HepG2 (cell line): Measurements from ENCODE around the gene CTIF. TPM values are rescaled to one million over a fixed set of nuclear protein-coding genes. Genes with fewer than 3 reads are reported as not detected.

Source experiments
- BHLHE40 ChIP-seq: IDR thresholded peaks from 2 replicates; pipeline ENCODE4 v1.6.1; 2011; ENCODE audit warnings: low read length, improper control_type of control experiment
- FLYWCH1 ChIP-seq: sonication (generic); formaldehyde crosslinking; IDR thresholded peaks from 2 replicates; pipeline ENCODE4 v1.8.1; 2023; ENCODE audit warnings: mild to moderate bottlenecking, missing genetic modification reagents
- LRRFIP1 ChIP-seq: sonication (generic); formaldehyde crosslinking; conservative IDR thresholded peaks from 2 replicates; pipeline ENCODE4 v1.4.0; 2020; ENCODE audit warnings: missing genetic modification reagents
- RFX5 ChIP-seq: IDR thresholded peaks from 2 replicates; pipeline ENCODE4 v1.6.1; 2011; ENCODE audit warnings: low read depth, low read length, improper control_type of control experiment
- SMC3 ChIP-seq: IDR thresholded peaks from 2 replicates; pipeline ENCODE4 v1.6.1; 2011; ENCODE audit warnings: low read length, improper control_type of control experiment
- SRSF1 ChIP-seq: fragments of 200-400 bp; formaldehyde crosslinking; optimal IDR thresholded peaks from 2 replicates; pipeline ENCODE3; 2017; ENCODE audit warnings: mild to moderate bottlenecking, low read depth, low read length, moderate library complexity
- U2AF1 ChIP-seq: fragments of 200-400 bp; formaldehyde crosslinking; optimal IDR thresholded peaks from 2 replicates; pipeline ENCODE3; 2017; ENCODE audit warnings: mild to moderate bottlenecking, low read depth, low read length
- ZNF562 ChIP-seq: sonication (generic); formaldehyde crosslinking; IDR thresholded peaks from 2 replicates; pipeline ENCODE4 v1.8.0; 2022; ENCODE audit warnings: missing genetic modification reagents, borderline replicate concordance
- ZNF567 ChIP-seq: sonication (generic); formaldehyde crosslinking; IDR thresholded peaks from 2 replicates; pipeline ENCODE4 v1.8.1; 2023; ENCODE audit warnings: mild to moderate bottlenecking, missing genetic modification reagents, borderline replicate concordance
- ZNF616 ChIP-seq: sonication (generic); formaldehyde crosslinking; IDR thresholded peaks from 2 replicates; pipeline ENCODE4 v1.5.0; 2020; ENCODE audit warnings: low read depth, mild to moderate bottlenecking, missing genetic modification reagents
- ZSCAN31 ChIP-seq: sonication (generic); formaldehyde crosslinking; IDR thresholded peaks from 2 replicates; pipeline ENCODE4 v1.5.0; 2020; ENCODE audit warnings: low read depth, mild to moderate bottlenecking, missing genetic modification reagents
- polyA plus RNA-seq, 8 experiments: library from polyadenylated mRNA; depleted of rRNA in 3 of 8; stranded (reverse) in 7 of 8; unstranded in 1 of 8; fragments of >200 nt; fragmentation: Illumina TruSeq in 4 of 8; extraction: Trizol in 4 of 8; gene quantifications; 2 replicates each; pipeline versions ENCODE4 v1.2.1 to v1.2.3, GENCODE V29; 2011 to 2016; ENCODE audit warnings: low read depth in 4 of 8, missing spikeins in 1 of 8, mixed read lengths in 1 of 8; ENCODE audit not compliant: insufficient read depth in 1 of 8
- total RNA-seq, 5 experiments: library from RNA; depleted of rRNA; stranded (reverse); fragments of >200 nt; fragmentation: Illumina TruSeq; extraction: Trizol; gene quantifications; 2 replicates each; pipeline ENCODE4 v1.2.3, GENCODE V29; 2016; ENCODE audit warnings: low read depth in 1 of 5

CTIF gene
- total and polyA plus RNA-seq, 2 of the 13 experiments (the other 11 are each of a cell fraction or from before 2014, with no cell fraction given), result 18.2 to 28.0 TPM

GRCh38 chr18:48855422-48856377, 316.9 kb downstream of the CTIF start (continued):
- TF ChIP-seq LRRFIP1 (CRISPR knock-in tag), result no peak
- TF ChIP-seq RFX5, result no peak
- TF ChIP-seq ZNF567 (CRISPR knock-in tag), result no peak
- no peak for TF ChIP-seq ZNF616 (CRISPR knock-in tag)
- TF ChIP-seq U2AF1, result no peak
- no peak for TF ChIP-seq SMC3
- no peak for TF ChIP-seq FLYWCH1 (CRISPR knock-in tag)
- no peak for TF ChIP-seq ZNF562 (CRISPR knock-in tag)
- TF ChIP-seq BHLHE40, result no peak
- TF ChIP-seq ZSCAN31 (CRISPR knock-in tag), result no peak
- no peak for TF ChIP-seq SRSF1
